GM23338 (cell line): ENCODE data around the gene ISCU. TPM values are rescaled to one million over a fixed set of nuclear protein-coding genes. Genes with fewer than 3 reads are reported as not detected.
A peak's percentile ranks its signal among the peaks of the same experiment; 100 is the strongest.

ENCODE experiments used
- ATAC-seq: fragments of 200-7000 bp; cut with Tn5 transposase; 3 replicates; pipeline ENCODE4 v1.9.1; 2020
- DNase-seq: peaks from one replicate; pipeline ENCODE4 v3.0.0-alpha.2; 2015; ENCODE audit warnings: low spot score
- H2AFZ ChIP-seq: fragments of 200-600 bp; sonication (generic); 2 replicates; pipeline ENCODE4 v1.8.0; 2016; ENCODE audit warnings: antibody characterized with exemption, mild to moderate bottlenecking, moderate library complexity
- H3F3A ChIP-seq: fragments of 200-600 bp; sonication (generic); replicated peaks from 2 replicates; pipeline ENCODE4 v1.8.0; 2017; ENCODE audit warnings: antibody characterized with exemption, mixed run types, low read depth
- H3K27ac ChIP-seq: fragments of 200-600 bp; sonication (generic); 2 replicates; pipeline ENCODE4 v1.6.1; 2016; ENCODE audit warnings: low read depth
- H3K27me3 ChIP-seq: fragments of 200-600 bp; sonication (generic); 2 replicates; pipeline ENCODE4 v1.8.0; 2016; ENCODE audit warnings: mild to moderate bottlenecking, mixed run types, moderate library complexity; ENCODE audit not compliant: insufficient read depth
- H3K36me3 ChIP-seq: fragments of 200-600 bp; sonication (generic); 2 replicates; pipeline ENCODE4 v1.8.0; 2016; ENCODE audit warnings: mild to moderate bottlenecking; ENCODE audit not compliant: insufficient read depth
- H3K4me1 ChIP-seq: fragments of 200-600 bp; sonication (generic); 2 replicates; pipeline ENCODE4 v1.8.0; 2016; ENCODE audit warnings: mild to moderate bottlenecking, moderate library complexity; ENCODE audit not compliant: insufficient read depth
- H3K4me2 ChIP-seq: fragments of 200-600 bp; sonication (generic); 2 replicates; pipeline ENCODE4 v1.7.1; 2017; ENCODE audit warnings: mixed run types
- H3K4me3 ChIP-seq: fragments of 200-600 bp; sonication (generic); 2 replicates; pipeline ENCODE4 v1.6.1; 2016; ENCODE audit warnings: mixed run types
- H3K79me2 ChIP-seq: fragments of 200-600 bp; sonication (generic); replicated peaks from 2 replicates; pipeline ENCODE4 v1.8.0; 2017; ENCODE audit warnings: mild to moderate bottlenecking; ENCODE audit not compliant: insufficient read depth
- H3K9me2 ChIP-seq: fragments of 200-600 bp; sonication (generic); 2 replicates; pipeline ENCODE4 v1.8.0; 2017; ENCODE audit not compliant: insufficient read depth
- H4K20me1 ChIP-seq: fragments of 200-600 bp; sonication (generic); replicated peaks from 2 replicates; pipeline ENCODE4 v1.8.0; 2017; ENCODE audit warnings: mild to moderate bottlenecking; ENCODE audit not compliant: insufficient read depth
- H3K27ac Mint-ChIP-seq: 2 replicates; pipeline ENCODE4 v1.8.0; 2020; ENCODE audit warnings: inconsistent platforms, mild to moderate bottlenecking, moderate library complexity, mixed read lengths
- H3K27me3 Mint-ChIP-seq: 3 replicates; pipeline ENCODE4 v1.8.0; 2022; ENCODE audit warnings: low read depth, mild to moderate bottlenecking, moderate library complexity, mixed read lengths, inconsistent platforms; ENCODE audit not compliant: insufficient read depth, poor library complexity
- H3K36me3 Mint-ChIP-seq: 3 replicates; pipeline ENCODE4 v1.8.0; 2021; ENCODE audit warnings: low read depth, mild to moderate bottlenecking, inconsistent platforms, moderate library complexity, mixed read lengths
- H3K4me1 Mint-ChIP-seq: 3 replicates; pipeline ENCODE4 v1.8.0; 2020; ENCODE audit warnings: mild to moderate bottlenecking, inconsistent platforms, mixed read lengths
- H3K4me3 Mint-ChIP-seq: 3 replicates; pipeline ENCODE4 v1.8.0; 2021; ENCODE audit warnings: moderate library complexity, mild to moderate bottlenecking, inconsistent platforms, mixed read lengths
- H3K9me3 Mint-ChIP-seq: 3 replicates; pipeline ENCODE4 v1.8.0; 2020; ENCODE audit warnings: moderate library complexity, mild to moderate bottlenecking, inconsistent platforms, mixed read lengths
- CTCF ChIP-seq, 2 experiments: fragments of 200-600 bp in 1 of 2; sonication (generic) in 1 of 2; conservative IDR thresholded peaks; 2 replicates each; pipeline versions ENCODE4 v1.5.1 to v1.6.1; 2016 to 2017; ENCODE audit warnings: antibody characterized with exemption in 2 of 2, low read depth in 2 of 2, mild to moderate bottlenecking in 2 of 2, moderate library complexity in 1 of 2
- ETS1 ChIP-seq: IDR thresholded peaks from 2 replicates; pipeline ENCODE4 v1.6.1; 2016; ENCODE audit warnings: antibody characterized with exemption
- EZH2 ChIP-seq: fragments of 200-600 bp; sonication (generic); IDR thresholded peaks from one replicate; pipeline ENCODE4 v1.8.0; 2017; ENCODE audit warnings: antibody characterized with exemption, mild to moderate bottlenecking, low read depth; ENCODE audit not compliant: unreplicated experiment
- JUNB ChIP-seq: IDR thresholded peaks from one replicate; pipeline ENCODE4 v1.6.1; 2016; ENCODE audit warnings: antibody characterized with exemption; ENCODE audit not compliant: unreplicated experiment
- NANOG ChIP-seq: IDR thresholded peaks from 2 replicates; pipeline ENCODE4 v1.6.1; 2016; ENCODE audit warnings: antibody characterized with exemption, borderline replicate concordance
- STAT1 ChIP-seq: IDR thresholded peaks from one replicate; pipeline ENCODE4 v1.6.1; 2016; ENCODE audit warnings: antibody characterized with exemption; ENCODE audit not compliant: unreplicated experiment
- ZNF462 ChIP-seq: fragments of 250-450 bp; sonication (Bioruptor Pico); IDR thresholded peaks from 2 replicates; pipeline ENCODE4 v1.5.0; 2020; ENCODE audit warnings: mild to moderate bottlenecking, moderate library complexity
- polyA plus RNA-seq: library from polyadenylated mRNA; unstranded; fragments of >200 nt; fragmentation: Nextera tagmentation; extraction: Ambion mirVana; gene quantifications from 2 replicates; pipeline ENCODE4 v1.2.1, GENCODE V29; 2016
- total RNA-seq: library from RNA; depleted of rRNA; stranded (reverse); fragments of >200 nt; shearing (Covaris generic); gene quantifications from 2 replicates; pipeline ENCODE4 v1.2.3, GENCODE V29; 2014

The ISCU gene
- total and polyA plus RNA-seq, 2 experiments from 2014 or later = 123 to 129 TPM

GRCh38 chr12:108599541-108599940 is 37.1 kb downstream of the ISCU start (continued):
- TF ChIP-seq ZNF462 (CRISPR knock-in tag) (no peak), EZH2 (no peak), JUNB (no peak), NANOG (no peak)

GRCh38 chr12:108599948-108600701 is 37.7 kb downstream of the ISCU start:
- Histone ChIP-seq H3K9me2 (no peaks in the 10 kb centered on the region), H3F3A (no peaks in the 10 kb centered on the region), H3K27ac (no peak overlapping the region), H2AFZ (no peak overlapping the region), H3K4me1 (no peaks in the 10 kb centered on the region), H3K36me3 (no peaks in the 10 kb centered on the region), H3K4me2 (no peak overlapping the region), H3K4me3 (no peak overlapping the region), H4K20me1 (no peaks in the 10 kb centered on the region), H3K27me3 (no peaks in the 10 kb centered on the region), H3K79me2 (no peaks in the 10 kb centered on the region)
- Mint-ChIP-seq H3K36me3 (no peaks in the 10 kb centered on the region), H3K27ac (no peak overlapping the region), H3K9me3 (no peaks in the 10 kb centered on the region), H3K27me3 (peaks cover 2% of the 10 kb centered on the region), H3K4me3 (no peak overlapping the region), H3K4me1 (peaks cover 19% of the 10 kb centered on the region)
- ATAC-seq (no peak), DNase-seq (no peak)
- no peak for TF ChIP-seq ETS1
- TF ChIP-seq STAT1 = no peak
- TF ChIP-seq CTCF (conservative IDR thresholded peaks at IDR 0.05; ENCODE audit: low read depth in 2 of 2) = peak in 1 of 2 experiments; percentile 20; a peak in 2 of 4 replicates
